GM23338 (cell line): ENCODE measurements around the gene USP43.

Source experiments
- CTCF ChIP-seq, 2 experiments: fragments of 200-600 bp in 1 of 2; sonication (generic) in 1 of 2; conservative IDR thresholded peaks; 2 replicates each; pipeline versions ENCODE4 v1.5.1 to v1.6.1; 2016 to 2017; ENCODE audit warnings: antibody characterized with exemption in 2 of 2, low read depth in 2 of 2, mild to moderate bottlenecking in 2 of 2, moderate library complexity in 1 of 2
- JUNB ChIP-seq: IDR thresholded peaks from one replicate; pipeline ENCODE4 v1.6.1; 2016; ENCODE audit warnings: antibody characterized with exemption; ENCODE audit not compliant: unreplicated experiment

- TF ChIP-seq JUNB = no peak
- peak; percentile 94 to 99 for TF ChIP-seq CTCF (conservative IDR thresholded peaks at IDR 0.05; ENCODE audit: low read depth in 2 of 2)
Measured at GRCh38 chr17:9729034-9729650, 83.8 kb downstream of the USP43 start.
